GM19351 (cell line): ENCODE results near the gene TMEM132C.

Source experiments
- ATAC-seq: cut with Tn5 transposase; IDR thresholded peaks from one replicate; pipeline ENCODE4 v1.9.1; 2021; ENCODE audit warnings: mild to moderate bottlenecking, moderate library complexity; ENCODE audit not compliant: unreplicated experiment

Gene TMEM132C

GRCh38 chr12:128337431-128338170 is 70.6 kb downstream of the TMEM132C start:
- ATAC-seq: no peak

- ATAC-seq: no peak
These were observed 71.6 kb downstream of the TMEM132C start for GRCh38 chr12:128338386-128339125.

- no peak for ATAC-seq
These were observed 72.2 kb downstream of the TMEM132C start for GRCh38 chr12:128339126-128339520.

GRCh38 chr12:128339631-128340030 is 72.7 kb downstream of the TMEM132C start:
- ATAC-seq: no peak

- no peak for ATAC-seq
These were observed 86.3 kb downstream of the TMEM132C start for GRCh38 chr12:128353301-128353700.

DNA sequence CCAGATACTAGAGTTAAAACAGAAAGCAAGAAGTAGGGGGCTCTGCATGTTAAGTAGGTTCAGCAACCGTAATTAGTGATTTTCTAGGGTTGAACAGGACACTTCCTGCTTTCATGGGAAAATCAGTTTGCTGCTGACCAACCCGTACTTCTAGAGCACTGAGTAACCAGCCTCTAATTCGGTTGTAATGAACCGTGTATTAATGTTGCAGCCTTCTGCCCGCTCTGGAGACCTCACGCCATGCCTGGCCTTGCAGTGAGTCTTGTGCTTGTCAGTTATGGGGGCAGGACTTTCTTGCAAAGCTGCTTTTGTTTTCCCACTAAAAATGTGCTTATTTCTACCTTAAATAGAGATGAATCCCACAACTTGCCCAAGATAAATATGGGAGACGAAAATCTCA is 89.6 kb downstream of the TMEM132C start:
- no peak for ATAC-seq

DNA sequence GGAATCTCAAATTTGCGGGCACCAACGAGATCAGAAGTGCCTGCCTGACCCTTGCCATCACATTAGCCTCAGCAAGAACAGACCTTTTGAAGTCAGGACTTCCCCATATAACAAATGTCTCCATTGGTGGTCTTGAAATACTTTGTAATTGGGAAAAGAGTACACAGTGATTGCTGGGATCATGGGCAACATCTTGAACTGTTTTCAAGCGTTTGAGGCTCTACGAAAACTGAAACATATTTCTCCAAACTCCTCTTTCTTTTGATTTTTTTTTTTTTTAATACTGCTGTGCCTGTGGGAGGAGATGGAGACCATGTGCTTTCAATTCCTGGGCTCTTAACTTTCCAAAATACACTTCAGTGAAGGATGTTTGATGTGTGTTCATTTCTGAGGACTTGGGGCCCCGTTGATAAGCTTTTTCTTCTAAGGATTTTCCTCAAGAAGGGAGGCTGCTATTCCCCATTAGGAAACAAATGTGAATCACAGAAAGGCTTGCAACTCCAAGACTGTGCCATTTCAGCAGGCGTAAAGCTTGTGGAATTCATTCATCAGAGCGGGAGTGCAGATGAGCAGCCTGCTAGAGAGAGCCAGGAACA is 94.5 kb downstream of the TMEM132C start:
- no peak for ATAC-seq

- no peak for ATAC-seq
These were observed 98.1 kb downstream of the TMEM132C start for GRCh38 chr12:128365032-128365431.

- ATAC-seq: no peak
These were observed 98.8 kb downstream of the TMEM132C start for GRCh38 chr12:128365651-128366231.

DNA sequence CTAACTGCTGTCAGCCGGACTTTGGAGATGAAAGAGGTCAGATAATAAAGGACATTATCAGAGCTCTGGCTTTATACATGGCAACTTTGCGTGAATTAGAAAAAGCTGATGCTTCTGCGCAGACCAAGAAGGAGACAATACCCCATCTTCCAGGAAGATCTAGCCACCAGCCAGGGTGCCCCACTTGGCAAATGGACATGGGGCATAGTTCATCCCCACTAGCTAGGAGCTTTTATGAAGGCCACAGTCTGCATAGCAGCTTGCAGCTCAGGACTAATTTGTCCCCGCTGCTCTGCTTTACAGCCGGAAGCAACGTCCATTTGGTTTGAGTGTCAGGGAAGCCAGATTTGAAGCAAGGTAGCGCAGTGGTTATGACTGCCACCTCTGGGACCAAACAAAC is 101.0 kb downstream of the TMEM132C start:
- no peak for ATAC-seq

DNA sequence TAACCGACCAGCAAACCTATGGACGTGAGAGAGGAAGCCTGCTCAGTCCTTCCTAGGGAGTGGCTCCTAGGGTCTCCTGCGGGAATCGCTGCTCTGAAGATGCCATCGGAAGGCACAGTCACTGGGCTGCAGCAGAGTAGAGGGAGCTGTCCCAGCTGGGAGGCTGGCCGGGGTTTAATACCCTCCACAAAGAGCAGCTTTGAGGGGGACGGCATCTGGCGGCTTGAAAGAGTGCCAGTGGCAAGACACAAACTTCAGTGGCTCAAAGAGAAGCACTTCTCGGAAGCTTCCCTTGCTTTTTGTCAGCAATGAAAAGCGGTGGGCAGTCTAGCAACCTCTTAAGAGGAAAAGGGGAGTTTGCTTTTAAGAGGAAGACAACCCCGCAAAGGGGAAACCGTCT is 114.6 kb downstream of the TMEM132C start:
- no peak for ATAC-seq

DNA sequence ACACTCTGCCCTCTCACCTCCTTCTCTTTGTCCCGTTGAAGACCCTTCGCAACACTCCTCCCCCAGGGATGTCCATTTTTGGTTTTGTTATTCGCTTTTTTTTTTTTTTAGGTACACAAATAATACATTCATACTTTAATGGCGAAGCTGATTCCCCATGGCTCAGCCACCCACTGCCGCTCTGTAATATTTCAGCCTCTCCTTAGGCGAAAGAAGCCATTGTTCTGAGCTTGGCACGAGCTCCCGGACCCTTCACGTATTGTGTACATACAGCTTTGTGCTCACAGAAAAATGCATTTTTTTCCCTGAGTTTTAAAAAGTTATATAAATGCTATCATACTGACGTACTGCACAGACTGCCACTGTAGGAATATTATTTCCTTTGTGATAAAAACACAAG is 115.0 kb downstream of the TMEM132C start:
- ATAC-seq: no peak

DNA sequence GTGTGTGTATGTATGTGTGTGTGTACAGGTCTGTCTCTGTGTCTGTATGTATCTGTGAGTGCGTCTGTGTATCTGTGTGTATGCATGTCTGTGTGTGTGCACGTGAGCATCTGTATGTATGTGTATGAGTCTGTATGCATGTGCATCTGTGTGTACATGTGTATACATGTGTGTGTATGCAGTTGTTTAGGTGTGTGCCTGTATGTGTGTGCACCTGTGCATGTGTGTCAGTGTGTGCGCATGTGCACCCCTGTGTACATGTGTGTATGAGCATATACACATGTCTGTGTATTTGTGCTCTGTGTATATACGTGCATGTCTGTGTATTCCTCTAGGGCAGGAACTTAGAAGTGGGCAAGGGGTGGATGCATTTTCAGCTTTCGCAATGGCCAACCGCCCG is 116.0 kb downstream of the TMEM132C start:
- ATAC-seq: no peak

- no peak for ATAC-seq
These were observed 116.5 kb downstream of the TMEM132C start for GRCh38 chr12:128383357-128383937.

DNA sequence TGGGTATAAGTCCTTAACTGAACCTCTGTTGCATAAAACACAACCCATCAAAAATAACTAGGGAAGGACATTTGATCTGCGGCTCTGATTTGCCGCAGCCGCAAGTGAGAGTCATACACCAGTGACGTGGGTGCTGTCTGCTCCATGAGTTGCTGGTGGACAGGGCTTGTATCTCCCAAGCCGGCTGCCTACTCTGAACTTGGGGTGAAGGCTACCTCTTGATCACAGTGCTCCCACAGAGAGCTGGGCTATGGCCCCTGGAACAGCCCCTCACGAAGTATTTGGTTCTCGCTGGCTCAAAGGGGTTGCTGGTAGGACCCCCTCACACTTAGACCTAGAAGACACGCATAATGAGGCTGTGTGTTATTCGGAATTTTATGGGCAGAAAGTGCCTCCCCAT is 118.8 kb downstream of the TMEM132C start:
- no peak for ATAC-seq

DNA sequence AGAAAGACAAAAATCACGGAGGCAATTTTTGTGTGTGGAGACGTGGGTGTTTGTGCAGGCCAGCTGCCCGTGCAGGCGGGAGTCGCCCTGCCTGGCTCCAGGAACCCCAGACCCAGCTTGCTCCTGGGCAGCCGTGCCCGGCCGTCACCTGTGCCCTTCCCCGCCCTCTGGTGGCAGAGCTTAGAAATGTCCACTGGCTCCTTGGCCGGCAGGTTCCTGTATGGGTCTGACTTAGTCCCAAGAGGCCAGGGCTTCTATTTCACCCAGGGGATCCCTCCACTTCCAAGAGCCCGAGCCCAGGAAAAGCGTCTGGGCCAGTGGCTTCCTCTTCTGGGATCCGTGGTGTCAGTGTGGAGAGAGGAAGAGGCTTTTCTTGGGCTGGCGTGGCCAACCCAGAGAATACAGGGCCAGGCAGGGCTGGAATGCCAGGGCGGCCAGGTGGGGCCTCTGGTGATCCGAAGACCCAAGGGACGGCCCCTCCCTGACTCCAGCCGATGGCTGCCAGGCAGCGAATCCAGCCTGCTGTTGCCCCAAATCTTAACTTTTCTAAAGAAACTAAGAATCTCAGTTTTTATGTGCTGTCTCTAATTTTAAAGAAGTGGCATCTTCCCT is 120.9 kb downstream of the TMEM132C start:
- ATAC-seq: no peak

DNA sequence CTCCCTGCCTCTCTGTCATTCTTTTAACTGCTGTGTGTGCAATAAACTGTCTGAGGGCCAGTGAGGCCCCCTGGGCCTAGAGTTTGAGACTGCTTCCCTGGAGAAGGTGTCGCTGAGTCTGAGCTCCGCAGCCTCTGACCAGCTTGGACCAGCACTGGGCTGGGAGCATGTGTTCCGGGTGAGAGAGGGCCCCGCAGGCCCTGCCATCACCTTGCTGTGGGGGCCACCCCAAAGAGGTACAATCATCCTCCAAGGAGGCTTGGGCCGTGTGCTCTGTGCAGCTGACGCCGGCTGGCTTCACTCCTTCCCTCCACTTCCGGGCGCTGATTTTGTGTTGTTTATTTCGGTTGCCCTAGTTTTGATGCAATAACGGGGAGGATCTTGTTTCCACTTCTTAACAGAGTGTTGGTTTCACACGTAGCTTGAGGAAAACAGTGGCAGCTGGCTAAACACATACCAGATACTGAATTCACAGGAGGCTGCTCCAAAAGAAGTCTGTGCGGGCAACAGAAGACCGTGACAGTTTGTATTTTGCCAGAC is 121.6 kb downstream of the TMEM132C start:
- no peak for ATAC-seq

DNA sequence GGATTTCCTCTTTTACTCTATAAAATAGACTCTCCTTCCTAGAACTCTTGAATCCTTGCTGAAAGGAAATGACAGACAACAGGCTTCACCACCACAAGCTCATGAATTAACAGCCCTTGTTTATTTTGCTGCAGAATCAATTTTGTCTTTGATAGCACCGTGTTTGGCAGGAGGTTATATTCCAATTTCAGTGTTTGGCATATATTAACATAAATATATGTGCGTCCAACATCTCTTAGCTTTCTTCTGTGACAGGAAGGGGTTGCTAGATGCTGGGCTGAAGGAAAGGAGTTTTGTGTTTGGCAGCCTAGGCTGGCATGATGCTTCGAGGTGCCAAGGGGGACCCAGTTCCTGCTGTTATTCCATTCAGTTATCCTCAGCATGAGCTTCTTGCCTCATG is 126.4 kb downstream of the TMEM132C start:
- no peak for ATAC-seq

DNA sequence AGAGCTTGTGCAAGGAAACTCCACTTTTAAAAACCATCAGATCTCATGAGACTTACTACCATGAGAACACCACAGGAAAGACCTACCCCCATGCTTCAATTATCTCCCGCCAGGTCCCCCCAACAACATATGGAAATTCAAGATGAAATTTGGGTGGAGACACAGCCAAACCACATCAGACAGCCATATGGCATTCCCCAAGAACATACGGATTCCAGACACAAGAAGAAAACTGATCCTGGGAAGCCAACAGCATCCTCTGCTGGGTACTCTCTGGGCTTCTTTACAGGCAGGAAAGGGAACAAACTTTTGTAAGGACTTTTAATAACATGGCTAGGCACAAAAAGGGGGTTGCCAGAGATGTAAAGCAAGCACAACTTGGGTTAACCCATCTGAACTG is 127.2 kb downstream of the TMEM132C start:
- no peak for ATAC-seq

- ATAC-seq: no peak
These were observed 132.3 kb downstream of the TMEM132C start for GRCh38 chr12:128399253-128399652.
